AG10803 (cell line): ENCODE data around the gene NANOS3.
"Not testable (repeated sequence)": the region's sequence is repeated elsewhere in the genome, so short reads cannot be mapped to it uniquely, and the experiment has no call there.

Experiments
- DNase-seq: peaks from one replicate; pipeline ENCODE4 v3.0.0; 2010; ENCODE audit warnings: low read depth
- H3K4me3 ChIP-seq: 2 replicates; pipeline ENCODE4 v1.5.1; 2011; ENCODE audit warnings: mild to moderate bottlenecking, low read length, control low read depth
- CTCF ChIP-seq: conservative IDR thresholded peaks from 2 replicates; pipeline ENCODE4 v1.5.1; 2011; ENCODE audit warnings: mild to moderate bottlenecking, low read length, control low read depth, inconsistent platforms

The NANOS3 gene

GRCh38 chr19:13850910-13851733, 25.8 kb upstream of the NANOS3 start:
- peak; percentile 95 for DNase-seq
- H3K4me3 ChIP-seq, result peak overlapping the region; percentile 59
- no peak for TF ChIP-seq CTCF

- H3K4me3 ChIP-seq, result peak overlapping the region; percentile 34
- not testable (repeated sequence) for DNase-seq
These were observed 25.2 kb upstream of the NANOS3 start for GRCh38 chr19:13851734-13852114.

- not testable (repeated sequence) for DNase-seq, H3K4me3 ChIP-seq
These were observed 24.7 kb upstream of the NANOS3 start for GRCh38 chr19:13852171-13852707.

- no peak for DNase-seq
- TF ChIP-seq CTCF, result no peak
- no peak overlapping the region for H3K4me3 ChIP-seq
These were observed 20.4 kb upstream of the NANOS3 start for GRCh38 chr19:13856497-13856896.

- peak; percentile 14; the same call in 1 of the 2 replicates for TF ChIP-seq CTCF
- peak; percentile 52 for DNase-seq
- H3K4me3 ChIP-seq, result no peak overlapping the region
These were observed 17.5 kb upstream of the NANOS3 start for GRCh38 chr19:13859361-13859880.

- peak overlapping the region; percentile 57 for H3K4me3 ChIP-seq
- no peak for TF ChIP-seq CTCF
- no peak for DNase-seq
These were observed 16.1 kb upstream of the NANOS3 start for GRCh38 chr19:13860679-13861391.

GRCh38 chr19:13861392-13861713, 15.6 kb upstream of the NANOS3 start:
- H3K4me3 ChIP-seq, result peak overlapping the region; percentile 57
- no peak for TF ChIP-seq CTCF
- DNase-seq, result peak; percentile 60
